ENCODE data around the gene TLL1. TPM values are rescaled to one million over a fixed set of nuclear protein-coding genes. Genes with fewer than 3 reads are reported as not detected.

The TLL1 gene
- total RNA-seq, 1 experiment from 2014 or later = not detected

- Histone ChIP-seq H4K5ac (ENCODE audit: insufficient read length, low read depth, low read length) (no peak overlapping the region), H2BK12ac (ENCODE audit: insufficient read length, low read depth, low read length) (no peak overlapping the region), H4K20me1 (ENCODE audit: control insufficient read depth, insufficient read depth, insufficient read length) (no peaks in the 10 kb centered on the region), H3K9ac (ENCODE audit: extremely low read depth, insufficient read length, low read length) (no peak overlapping the region), H2AK5ac (ENCODE audit: insufficient read length, low read length) (no peak overlapping the region), H3K23me2 (ENCODE audit: insufficient read length, low read depth, low read length, poor library complexity, severe bottlenecking) (no peaks in the 10 kb centered on the region), H3K23ac (ENCODE audit: insufficient read length, low read depth, low read length) (no peak overlapping the region), H3K4me1 (ENCODE audit: insufficient read depth, low read length) (no peaks in the 10 kb centered on the region), H3K27ac (ENCODE audit: insufficient read length, low read depth, low read length) (no peak overlapping the region), H3K79me2 (ENCODE audit: insufficient read depth, low read length) (no peaks in the 10 kb centered on the region), H3K9me3 (ENCODE audit: control insufficient read depth, low read depth, low read length) (no peaks in the 10 kb centered on the region), H3K4ac (ENCODE audit: low read depth, low read length) (no peak overlapping the region), H4K8ac (replicated peaks; ENCODE audit: insufficient read length, low read depth, low read length) (no peak overlapping the region), H2BK15ac (ENCODE audit: low read depth, low read length) (no peak overlapping the region), H3K18ac (ENCODE audit: insufficient read length, low read depth, low read length) (no peak overlapping the region), H2AFZ (ENCODE audit: low read length) (no peak overlapping the region), H3K4me2 (ENCODE audit: insufficient read depth, insufficient read length, low read length) (no peak overlapping the region), H3K56ac (ENCODE audit: insufficient read length, low read depth, low read length) (no peak overlapping the region), H3K79me1 (ENCODE audit: insufficient read depth, low read depth, low read length, poor library complexity, severe bottlenecking) (no peaks in the 10 kb centered on the region), H2BK20ac (ENCODE audit: low read depth, low read length, poor library complexity, severe bottlenecking) (no peak overlapping the region), H2BK120ac (ENCODE audit: low read depth, low read length, poor library complexity, severe bottlenecking) (no peak overlapping the region), H3K27me3 (ENCODE audit: insufficient read depth, low read length) (no peaks in the 10 kb centered on the region), H2BK5ac (ENCODE audit: insufficient read length, low read length) (no peak overlapping the region), H3K14ac (ENCODE audit: insufficient read depth, low read length) (no peak overlapping the region), H4K91ac (ENCODE audit: insufficient read length, low read depth, low read length) (no peak overlapping the region), H3T11ph (ENCODE audit: low read length) (no peak overlapping the region)
- no peaks in the 10 kb centered on the region for H3K27me3 Mint-ChIP-seq (ENCODE audit: low read depth)
- no peak for DNase-seq
- no peaks in the 10 kb centered on the region for H3K36me3 Mint-ChIP-seq (ENCODE audit: insufficient read depth in 1 of 3, low read depth in 3 of 3)
- H3K9me3 Mint-ChIP-seq = no peaks in the 10 kb centered on the region
- no peaks in the 10 kb centered on the region for H3K4me1 Mint-ChIP-seq
- no peak overlapping the region for H3K4me3 Mint-ChIP-seq
- no CpG with 5 or more reads among the region's 4 CpGs for WGBS (ENCODE audit: extremely low coverage, insufficient read length, low lambda C conversion rate)
- no peak overlapping the region for H3K27ac Mint-ChIP-seq
- no peak for TF ChIP-seq CTCF (conservative IDR thresholded peaks at IDR 0.05)
Observed at GRCh38 chr4:166077782-166078181, 204.7 kb downstream of the TLL1 start.
